ENCODE data around the gene GABPB2.

The GABPB2 gene

GRCh38 chr1:151133018-151133806, 62.7 kb downstream of the GABPB2 start:
- no peak for DNase-seq (ENCODE audit: low read depth in 2 of 2)

GRCh38 chr1:151134396-151134795, 63.8 kb downstream of the GABPB2 start:
- no peak for DNase-seq (ENCODE audit: low read depth in 2 of 2)

- no peak for DNase-seq (ENCODE audit: low read depth in 2 of 2)
These were observed 64.4 kb downstream of the GABPB2 start for GRCh38 chr1:151134991-151135390.

GRCh38 chr1:151135433-151136385, 65.1 kb downstream of the GABPB2 start:
- DNase-seq (ENCODE audit: low read depth in 2 of 2) = no peak

- no peak for DNase-seq (ENCODE audit: low read depth in 2 of 2)
These were observed 67.2 kb downstream of the GABPB2 start for GRCh38 chr1:151137789-151138188.

- no peak for DNase-seq (ENCODE audit: low read depth in 2 of 2)
These were observed 72.0 kb downstream of the GABPB2 start for GRCh38 chr1:151142411-151143056.

- DNase-seq (ENCODE audit: low read depth in 2 of 2) = no peak
These were observed 72.5 kb downstream of the GABPB2 start for GRCh38 chr1:151143057-151143435.

- DNase-seq (ENCODE audit: low read depth in 2 of 2) = no peak
These were observed 73.4 kb downstream of the GABPB2 start for GRCh38 chr1:151143986-151144385.

GRCh38 chr1:151144474-151145303, 74.1 kb downstream of the GABPB2 start:
- no peak for DNase-seq (ENCODE audit: low read depth in 2 of 2)

GRCh38 chr1:151145304-151146071, 74.9 kb downstream of the GABPB2 start:
- DNase-seq (ENCODE audit: low read depth in 2 of 2) = no peak

- DNase-seq (ENCODE audit: low read depth in 2 of 2) = no peak
These were observed 75.5 kb downstream of the GABPB2 start for GRCh38 chr1:151146072-151146411.

- peak; percentile 64 to 72 for DNase-seq (ENCODE audit: low read depth in 2 of 2)
These were observed 76.0 kb downstream of the GABPB2 start, which contains the start of gene SEMA6C for GRCh38 chr1:151146412-151147131. Gene SEMA6C (minus strand): TSS chr1:151146631. CDS start chr1:151142621, 4,010 bp downstream.

GRCh38 chr1:151147132-151147503, 76.6 kb downstream of the GABPB2 start:
- no peak for DNase-seq (ENCODE audit: low read depth in 2 of 2)

GRCh38 chr1:151147665-151148064, 77.1 kb downstream of the GABPB2 start:
- no peak for DNase-seq (ENCODE audit: low read depth in 2 of 2)

- peak; percentile 25 to 59 for DNase-seq (ENCODE audit: low read depth in 2 of 2)
These were observed 85.9 kb downstream of the GABPB2 start, which contains the start of gene TNFAIP8L2 for GRCh38 chr1:151156515-151156819. Gene TNFAIP8L2 (plus strand): TSS chr1:151156649. CDS start chr1:151158698, 2,049 bp downstream.

GRCh38 chr1:151157067-151157531, 86.5 kb downstream of the GABPB2 start:
- DNase-seq (ENCODE audit: low read depth in 2 of 2) = peak in 1 of 2 donors; percentile 17

GRCh38 chr1:151158326-151158725, 87.8 kb downstream of the GABPB2 start:
- DNase-seq (ENCODE audit: low read depth in 2 of 2) = peak in 1 of 2 donors; percentile 29

GRCh38 chr1:151158751-151159251, 88.2 kb downstream of the GABPB2 start:
- DNase-seq (ENCODE audit: low read depth in 2 of 2) = no peak

GRCh38 chr1:151159373-151159772, 88.8 kb downstream of the GABPB2 start:
- no peak for DNase-seq (ENCODE audit: low read depth in 2 of 2)
